Common myeloid progenitor, CD34-positive (primary cell): ENCODE results near the gene ZNHIT1.

Experiments
- CTCF ChIA-PET: fragments of 350-600 bp; sonication (Branson Sonifier 250); formaldehyde crosslinking; loops from one replicate; lab custom pipeline; 2021; ENCODE audit warnings: antibody characterized with exemption; lab: Charles Lee
- POLR2A ChIA-PET: fragments of 350-600 bp; sonication (Branson Sonifier 250); formaldehyde crosslinking; loops from one replicate; lab custom pipeline; 2021; ENCODE audit warnings: antibody characterized with exemption; lab: Charles Lee
- DNase-seq, 3 donors: peaks; one replicate each; pipeline versions ENCODE4 v3.0.0 to v3.0.0-alpha.2; 2013
- H3K27ac ChIP-seq, 2 experiments: 1 replicate in 1 of 2; 2 replicates in 1 of 2; pipeline ENCODE4 v1.7.0; 2013; ENCODE audit warnings: inconsistent platforms in 2 of 2, low read length in 2 of 2, mild to moderate bottlenecking in 2 of 2, low read depth in 1 of 2, moderate library complexity in 1 of 2; ENCODE audit not compliant: severe bottlenecking in 2 of 2, insufficient read depth in 1 of 2, poor library complexity in 1 of 2
- H3K27me3 ChIP-seq, 5 experiments: replicated peaks in 2 of 5; 1 replicate in 3 of 5; 2 replicates in 2 of 5; pipeline versions ENCODE4 v1.6.1 to v1.7.0; 2013; ENCODE audit warnings: low read length in 4 of 5, mild to moderate bottlenecking in 2 of 5, moderate library complexity in 2 of 5, inconsistent platforms in 1 of 5; ENCODE audit not compliant: insufficient read depth in 5 of 5, control insufficient read depth in 4 of 5
- H3K36me3 ChIP-seq, 4 experiments: 1 replicate in 2 of 4; 2 replicates in 2 of 4; pipeline versions ENCODE4 v1.6.1 to v1.7.0; 2013; ENCODE audit warnings: low read length in 3 of 4, control low read depth in 1 of 4, mild to moderate bottlenecking in 1 of 4; ENCODE audit not compliant: control insufficient read depth in 4 of 4, insufficient read depth in 4 of 4
- H3K4me1 ChIP-seq, 4 experiments: 1 replicate in 3 of 4; 2 replicates in 1 of 4; pipeline versions ENCODE4 v1.6.1 to v1.7.1; 2013; ENCODE audit warnings: low read length in 3 of 4, mild to moderate bottlenecking in 3 of 4, control low read depth in 1 of 4, inconsistent platforms in 1 of 4, moderate library complexity in 1 of 4; ENCODE audit not compliant: control insufficient read depth in 4 of 4, insufficient read depth in 4 of 4; ENCODE audit errors: control extremely low read depth in 1 of 4
- H3K4me3 ChIP-seq, 7 experiments: 1 replicate in 4 of 7; 2 replicates in 3 of 7; pipeline versions ENCODE4 v1.5.1 to v1.7.0; 2013; ENCODE audit warnings: mild to moderate bottlenecking in 7 of 7, low read length in 6 of 7, moderate library complexity in 6 of 7, inconsistent platforms in 2 of 7, low read depth in 2 of 7, control low read depth in 1 of 7; ENCODE audit not compliant: insufficient read depth in 4 of 7, control insufficient read depth in 1 of 7; ENCODE audit errors: extremely low read depth in 1 of 7
- H3K9me3 ChIP-seq, 5 experiments: 1 replicate in 4 of 5; 2 replicates in 1 of 5; pipeline versions ENCODE4 v1.6.1 to v1.7.1; 2013; ENCODE audit warnings: low read length in 4 of 5, mild to moderate bottlenecking in 2 of 5, inconsistent platforms in 1 of 5, low read depth in 1 of 5, moderate library complexity in 1 of 5; ENCODE audit not compliant: control insufficient read depth in 4 of 5, insufficient read depth in 2 of 5; ENCODE audit errors: control extremely low read depth in 1 of 5
- WGBS: methylation state at CpG from one replicate; pipeline ENCODE4 v1.1.5; 2013; ENCODE audit not compliant: insufficient coverage; 5-methylcytosine and 5-hydroxymethylcytosine counted together

ZNHIT1 gene

DNA sequence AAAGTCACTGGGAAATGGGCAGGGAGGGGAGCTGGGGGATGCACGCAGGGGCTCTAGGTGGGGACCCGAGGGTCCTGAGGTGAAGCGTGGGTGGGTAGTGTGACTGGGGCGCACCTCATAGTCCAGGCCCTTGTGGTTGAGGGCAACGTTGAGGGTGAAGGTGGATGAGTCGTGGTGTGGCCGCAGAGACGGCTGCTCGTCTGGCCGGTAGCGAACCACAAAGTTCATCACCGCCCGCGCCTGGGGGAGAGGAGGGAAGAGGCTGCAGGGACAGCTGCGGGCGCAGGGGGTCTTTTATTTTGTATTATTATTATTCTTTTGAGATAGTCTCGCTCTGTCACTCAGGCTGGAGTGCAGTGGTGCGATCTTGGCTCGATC is 11.3 kb upstream of the ZNHIT1 start:
- Histone ChIP-seq H3K4me1 (peaks cover 0 to 6% (median 5%) of the 10 kb centered on the region in 4 experiments), H3K27ac (no peak overlapping the region), H3K9me3 (no peaks in the 10 kb centered on the region), H3K4me3 (no peak overlapping the region), H3K27me3 (peaks cover 0 to 31% (median 14%) of the 10 kb centered on the region in 5 experiments), H3K36me3 (peaks cover 0 to 42% (median 21%) of the 10 kb centered on the region in 4 experiments)
- POLR2A ChIA-PET = no interaction called here
- CTCF ChIA-PET = interaction anchor here (0.8 to 1.5 kb wide), 2 partner anchors 12 to 14 kb away, joined by 3 to 5 read pairs; no protein-coding TSS in a partner anchor
- no peak for DNase-seq
- 94% methylated on average over 13 of the region's 19 CpGs for WGBS

DNA sequence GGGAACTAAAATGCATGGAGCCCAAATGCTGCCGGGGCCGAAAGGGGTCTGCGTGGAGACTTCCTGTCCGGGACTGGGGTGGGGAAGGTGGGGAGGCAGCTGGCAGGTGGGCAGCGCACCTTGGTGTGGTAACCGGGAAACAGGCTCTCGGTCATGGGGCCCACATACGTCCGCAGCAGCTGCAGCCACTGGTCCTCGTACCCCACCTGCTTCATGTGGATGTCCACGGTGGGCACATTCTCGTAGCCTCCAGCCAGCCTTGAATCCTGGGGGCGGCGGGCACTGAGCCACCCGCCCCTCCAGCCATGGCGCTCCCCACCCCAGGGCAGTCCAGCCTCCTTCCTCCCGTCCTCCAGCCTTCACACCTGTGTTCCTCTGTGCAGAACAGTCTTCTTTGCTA is 10.5 kb upstream of the ZNHIT1 start:
- CTCF ChIA-PET = interaction anchor here (0.8 to 1.5 kb wide), 4 partner anchors 13 to 63 kb away, joined by 3 to 5 read pairs (median 3); no protein-coding TSS in a partner anchor
- Histone ChIP-seq H3K27me3 (peaks cover 0 to 23% (median 8%) of the 10 kb centered on the region in 5 experiments), H3K27ac (no peak overlapping the region), H3K4me1 (no peaks in the 10 kb centered on the region), H3K4me3 (no peak overlapping the region), H3K36me3 (peaks cover 0 to 47% (median 25%) of the 10 kb centered on the region in 4 experiments), H3K9me3 (no peaks in the 10 kb centered on the region)
- POLR2A ChIA-PET = no interaction called here
- DNase-seq = no peak
- 93% methylated on average over 17 of the region's 17 CpGs for WGBS

DNA sequence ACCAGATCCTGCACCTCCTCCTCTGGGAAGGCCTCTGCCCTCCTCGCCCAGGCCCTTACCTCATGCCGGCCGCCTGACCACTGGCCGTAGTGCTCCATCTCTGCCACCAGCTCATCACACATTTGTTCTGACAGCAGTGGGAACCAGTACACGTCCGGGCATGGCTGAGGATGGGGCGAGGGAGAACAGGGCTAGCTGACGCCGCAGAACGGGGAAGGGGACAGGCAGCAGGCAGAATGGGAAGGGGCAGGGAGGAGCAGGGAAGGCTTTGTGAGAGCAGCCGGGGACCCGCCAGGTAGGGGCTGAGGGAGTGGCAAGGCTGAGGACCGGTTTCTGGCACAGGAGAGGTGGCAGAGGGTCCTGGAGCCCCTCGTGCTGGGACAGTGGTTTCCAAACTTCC is 9.2 kb upstream of the ZNHIT1 start:
- peaks cover 0 to 9% (median 0%) of the 10 kb centered on the region in 5 experiments for H3K27me3 ChIP-seq
- H3K36me3 ChIP-seq = peaks cover 0 to 54% (median 26%) of the 10 kb centered on the region in 4 experiments
- 97% methylated on average over 14 of the region's 14 CpGs for WGBS
- no peak overlapping the region for H3K27ac ChIP-seq
- no peaks in the 10 kb centered on the region for H3K4me1 ChIP-seq
- H3K9me3 ChIP-seq = no peaks in the 10 kb centered on the region
- no peak overlapping the region for H3K4me3 ChIP-seq
- DNase-seq = no peak
- ChIA-PET POLR2A (no interaction called here), CTCF (interaction anchor here (0.6 kb wide), 1 partner anchor 593 kb away, joined by 3 read pairs; no protein-coding TSS in a partner anchor)

DNA sequence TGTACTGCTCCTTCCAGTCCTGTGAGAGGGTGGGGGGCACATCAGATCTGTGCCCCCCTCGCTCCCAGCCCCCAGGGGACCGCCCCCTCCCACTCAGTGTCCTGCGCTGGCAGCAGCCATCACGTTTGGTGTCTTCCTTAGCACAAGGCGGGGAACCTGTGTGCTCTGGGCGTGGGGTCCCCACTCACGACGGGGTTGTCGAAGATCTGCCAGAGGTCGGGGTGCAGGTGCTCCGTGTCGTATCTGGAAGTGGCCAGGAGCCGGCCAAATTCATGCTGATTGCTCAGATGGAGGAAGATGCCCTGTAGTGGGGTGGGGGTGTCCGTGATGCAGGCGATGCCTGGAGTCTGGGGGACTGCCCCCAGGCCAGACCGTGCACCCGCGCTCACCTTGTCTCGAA is 7.8 kb upstream of the ZNHIT1 start:
- Histone ChIP-seq H3K4me1 (no peaks in the 10 kb centered on the region), H3K9me3 (no peaks in the 10 kb centered on the region), H3K27me3 (no peaks in the 10 kb centered on the region), H3K4me3 (no peak overlapping the region), H3K36me3 (peaks cover 2 to 61% (median 31%) of the 10 kb centered on the region in 4 experiments), H3K27ac (no peak overlapping the region)
- ChIA-PET POLR2A (no interaction called here), CTCF (no interaction called here)
- no peak for DNase-seq
- 98% methylated on average over 16 of the region's 19 CpGs for WGBS

DNA sequence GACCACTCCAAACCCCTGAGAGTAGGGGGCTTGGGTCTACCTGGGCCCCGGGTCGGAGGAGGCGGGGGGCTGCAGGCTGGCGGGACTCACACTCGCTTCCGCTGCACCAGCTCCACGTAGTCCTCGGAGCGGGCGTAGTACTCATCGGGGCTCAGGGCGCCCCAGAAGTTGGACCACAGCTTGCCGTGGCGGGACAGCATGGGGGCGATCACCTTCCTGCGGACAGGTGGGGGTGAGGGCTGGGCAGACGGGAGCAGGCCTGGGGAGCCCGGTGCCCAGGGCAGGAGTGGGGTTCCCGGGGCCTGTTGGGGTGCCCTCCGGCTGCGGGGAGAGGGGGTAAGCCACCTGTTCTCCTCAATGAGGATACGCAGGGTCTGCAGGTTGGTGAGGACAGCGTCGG is 6.5 kb upstream of the ZNHIT1 start:
- no peak overlapping the region for H3K27ac ChIP-seq
- no peaks in the 10 kb centered on the region for H3K27me3 ChIP-seq
- ChIA-PET POLR2A (no interaction called here), CTCF (interaction anchor here (0.6 to 1.6 kb wide), 2 partner anchors 9 to 67 kb away, joined by 3 to 6 read pairs; no protein-coding TSS in a partner anchor)
- peaks cover 2 to 57% (median 28%) of the 10 kb centered on the region in 4 experiments for H3K36me3 ChIP-seq
- no peaks in the 10 kb centered on the region for H3K9me3 ChIP-seq
- peaks cover 0 to 7% (median 5%) of the 10 kb centered on the region in 4 experiments for H3K4me1 ChIP-seq
- 97% methylated on average over 23 of the region's 24 CpGs for WGBS
- H3K4me3 ChIP-seq = no peak overlapping the region
- no peak for DNase-seq

DNA sequence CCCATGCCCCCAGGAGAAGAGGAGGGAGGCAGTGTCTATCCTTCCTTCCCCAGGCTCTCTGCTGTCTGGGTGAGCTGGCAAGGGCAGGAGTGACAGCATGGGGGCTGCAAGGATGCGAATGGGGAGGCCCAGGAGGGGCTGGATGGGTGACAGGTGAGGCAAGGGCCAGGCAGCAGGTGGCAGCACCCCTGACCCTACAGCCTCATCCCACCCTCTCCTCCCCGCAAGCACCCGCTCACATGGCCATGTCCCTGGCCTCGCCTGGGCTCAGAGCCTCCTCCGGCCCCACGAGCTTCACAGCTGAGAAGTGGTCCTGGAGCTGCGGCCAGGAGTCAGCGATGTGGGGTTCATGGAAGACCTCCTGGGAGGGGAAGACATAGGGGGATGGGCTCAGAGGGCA is 6.0 kb upstream of the ZNHIT1 start:
- no peaks in the 10 kb centered on the region for H3K9me3 ChIP-seq
- H3K4me3 ChIP-seq = no peak overlapping the region
- ChIA-PET POLR2A (no interaction called here), CTCF (interaction anchor here (0.6 to 1.6 kb wide), 2 partner anchors 10 to 66 kb away, joined by 3 to 6 read pairs; no protein-coding TSS in a partner anchor)
- no peak for DNase-seq
- H3K4me1 ChIP-seq = peaks cover 0 to 12% (median 10%) of the 10 kb centered on the region in 4 experiments
- H3K27ac ChIP-seq = no peak overlapping the region
- peaks cover 2 to 55% (median 27%) of the 10 kb centered on the region in 4 experiments for H3K36me3 ChIP-seq
- 100% methylated on average over 4 of the region's 8 CpGs for WGBS
- no peaks in the 10 kb centered on the region for H3K27me3 ChIP-seq
